ENCODE results near the gene TLR7. TPM values are rescaled to one million over a fixed set of nuclear protein-coding genes. Genes with fewer than 3 reads are reported as not detected.

Gene TLR7
- total RNA-seq, 2 experiments from 2014 or later = 0.07 to 0.13 TPM

DNA sequence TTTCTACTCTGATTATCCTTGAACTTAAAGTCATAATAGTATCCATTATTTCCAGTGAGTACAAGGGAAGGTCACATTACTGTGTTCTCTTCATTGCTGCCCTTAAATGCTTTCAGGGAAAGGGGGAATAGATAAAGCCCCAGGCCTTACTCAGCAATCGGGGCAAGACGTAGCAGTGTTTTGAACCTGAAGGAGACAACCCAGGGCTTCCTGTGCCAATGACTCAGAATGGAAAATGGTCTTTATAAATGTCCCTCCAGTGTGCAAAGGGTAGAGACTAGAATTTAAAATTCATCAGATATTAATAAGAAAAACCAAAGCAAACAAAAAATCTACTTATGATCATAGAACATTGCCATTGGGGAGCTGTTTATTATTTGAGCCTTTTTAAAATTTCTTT is 63.3 kb downstream of the TLR7 start:
- H3K4me3 Mint-ChIP-seq = no peak overlapping the region
- peaks cover 2% of the 10 kb centered on the region for H3K4me1 Mint-ChIP-seq (ENCODE audit: low read depth)
- no peaks in the 10 kb centered on the region for H3K36me3 Mint-ChIP-seq (ENCODE audit: low read depth)
- no peak for TF ChIP-seq CTCF (IDR thresholded peaks at IDR 0.05)
- intact Hi-C loops (cut with micrococcal nuclease) = no loop called here
- ChIA-PET POLR2A (interaction anchor here (0.7 kb wide), 1 partner anchor 32 kb away, joined by 3 read pairs; no protein-coding TSS in a partner anchor), CTCF (no interaction called here)
- DNase-seq (no peak), ATAC-seq (peak; percentile 27)
- no peaks in the 10 kb centered on the region for H3K27me3 Mint-ChIP-seq
- H3K27ac Mint-ChIP-seq = no peak overlapping the region
- no peaks in the 10 kb centered on the region for H3K9me3 Mint-ChIP-seq

- Mint-ChIP-seq H3K4me1 (ENCODE audit: low read depth) (peaks cover 2% of the 10 kb centered on the region), H3K27ac (no peak overlapping the region), H3K9me3 (no peaks in the 10 kb centered on the region), H3K4me3 (no peak overlapping the region), H3K27me3 (no peaks in the 10 kb centered on the region), H3K36me3 (ENCODE audit: low read depth) (no peaks in the 10 kb centered on the region)
- intact Hi-C loops (cut with micrococcal nuclease) = no loop called here
- no peak for TF ChIP-seq CTCF (IDR thresholded peaks at IDR 0.05)
- DNase-seq = no peak
- no peak for ATAC-seq
- CTCF ChIA-PET = no interaction called here
- POLR2A ChIA-PET = no interaction called here
Measured at GRCh38 chrX:12932244-12932643, 65.4 kb downstream of the TLR7 start.

DNA sequence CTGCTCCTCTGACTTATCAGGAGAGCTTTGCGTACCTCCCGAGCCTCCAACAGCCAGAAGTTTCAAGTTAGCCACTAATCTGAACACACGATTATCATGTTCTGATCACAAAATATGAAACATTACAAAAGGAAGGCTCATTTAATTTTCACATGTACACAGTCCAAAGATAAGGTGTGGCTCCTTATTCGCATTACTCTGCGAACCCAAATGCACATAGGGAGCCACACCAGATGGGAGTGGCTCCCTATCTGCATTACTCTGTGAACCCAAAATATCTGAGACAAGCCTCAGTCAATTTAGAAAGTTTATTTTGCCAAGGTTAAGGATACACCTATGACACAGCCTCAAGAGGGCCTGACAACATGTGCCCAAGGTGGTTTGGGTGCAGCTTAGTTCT is 68.0 kb downstream of the TLR7 start:
- H3K4me1 Mint-ChIP-seq (ENCODE audit: low read depth) = peaks cover 2% of the 10 kb centered on the region
- ChIA-PET CTCF (no interaction called here), POLR2A (no interaction called here)
- H3K9me3 Mint-ChIP-seq = no peaks in the 10 kb centered on the region
- no peak overlapping the region for H3K27ac Mint-ChIP-seq
- H3K36me3 Mint-ChIP-seq (ENCODE audit: low read depth) = no peaks in the 10 kb centered on the region
- DNase-seq (no peak), ATAC-seq (no peak)
- H3K27me3 Mint-ChIP-seq = no peaks in the 10 kb centered on the region
- TF ChIP-seq CTCF (IDR thresholded peaks at IDR 0.05) = no peak
- intact Hi-C loops (cut with micrococcal nuclease) = no loop called here
- no peak overlapping the region for H3K4me3 Mint-ChIP-seq

GRCh38 chrX:12936947-12937346 is 70.1 kb downstream of the TLR7 start:
- intact Hi-C loops (cut with micrococcal nuclease) = no loop called here
- ATAC-seq (no peak), DNase-seq (no peak)
- Mint-ChIP-seq H3K27me3 (no peaks in the 10 kb centered on the region), H3K4me1 (ENCODE audit: low read depth) (no peaks in the 10 kb centered on the region), H3K4me3 (no peak overlapping the region), H3K27ac (no peak overlapping the region), H3K9me3 (no peaks in the 10 kb centered on the region), H3K36me3 (ENCODE audit: low read depth) (no peaks in the 10 kb centered on the region)
- no peak for TF ChIP-seq CTCF (IDR thresholded peaks at IDR 0.05)
- POLR2A ChIA-PET = no interaction called here
- CTCF ChIA-PET = interaction anchor here (3.9 kb wide), 1 partner anchor 10 kb away, joined by 22 read pairs; no protein-coding TSS in a partner anchor

Other genes with a start within 250 kb of the TLR7 start
- 100 to 1,000 TPM; 110 to 114 TPM for gene PRPS2, start 75.7 kb upstream of the TLR7 start, total RNA-seq
- gene TLR8, start 39.5 kb downstream of the TLR7 start, total RNA-seq = not detected
- gene TMSB4X, start 108.0 kb downstream of the TLR7 start, total RNA-seq = 1,000 to 10,000 TPM; 5,169 to 5,393 TPM
- gene FAM9C, start 177.5 kb downstream of the TLR7 start, total RNA-seq = not detected

Data from activated CD8-positive, alpha-beta T cell treated with anti-CD3 and anti-CD28 coated beads for 36 hours (primary cell).